ENCODE measurements around the gene SLC35F3. TPM values are rescaled to one million over a fixed set of nuclear protein-coding genes. Genes with fewer than 3 reads are reported as not detected.
"Not testable (repeated sequence)": the region's sequence is repeated elsewhere in the genome, so short reads cannot be mapped to it uniquely, and the experiment has no call there.

Gene SLC35F3
- polyA plus RNA-seq, 1 of the 3 experiments (the other 2 are of a cell fraction) = 0.87 TPM

DNA sequence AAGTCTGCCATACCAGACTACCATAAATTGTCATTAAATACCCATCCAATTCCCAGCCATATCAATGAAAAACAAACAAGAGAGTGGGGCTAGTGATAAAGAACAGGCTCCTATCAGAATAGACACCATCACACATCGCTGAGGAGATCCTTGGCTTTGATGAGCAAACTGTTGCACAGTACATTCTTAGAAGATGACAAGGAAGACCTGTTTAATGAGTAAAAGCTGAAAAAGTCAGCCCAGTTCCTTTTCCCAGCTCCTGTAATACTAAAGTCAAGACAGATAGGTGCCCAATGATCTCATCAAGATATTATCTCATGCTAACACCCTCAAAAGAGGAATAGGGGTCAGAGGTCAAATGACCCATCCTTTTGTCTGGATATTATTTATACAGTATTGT lies 304.3 kb downstream of the SLC35F3 start (continued):
- TF ChIP-seq NFIC (IDR thresholded peaks at IDR 0.05; ENCODE audit: borderline replicate concordance) = peak; percentile 19; the same call in 1 of the 2 replicates
- TF ChIP-seq, protein P1, sequence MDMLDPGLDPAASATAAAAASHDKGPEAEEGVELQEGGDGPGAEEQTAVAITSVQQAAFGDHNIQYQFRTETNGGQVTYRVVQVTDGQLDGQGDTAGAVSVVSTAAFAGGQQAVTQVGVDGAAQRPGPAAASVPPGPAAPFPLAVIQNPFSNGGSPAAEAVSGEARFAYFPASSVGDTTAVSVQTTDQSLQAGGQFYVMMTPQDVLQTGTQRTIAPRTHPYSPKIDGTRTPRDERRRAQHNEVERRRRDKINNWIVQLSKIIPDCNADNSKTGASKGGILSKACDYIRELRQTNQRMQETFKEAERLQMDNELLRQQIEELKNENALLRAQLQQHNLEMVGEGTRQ (IDR thresholded peaks at IDR 0.05; ENCODE audit: borderline replicate concordance, low read depth, low read length) = no peak
- TF ChIP-seq, protein P2, sequence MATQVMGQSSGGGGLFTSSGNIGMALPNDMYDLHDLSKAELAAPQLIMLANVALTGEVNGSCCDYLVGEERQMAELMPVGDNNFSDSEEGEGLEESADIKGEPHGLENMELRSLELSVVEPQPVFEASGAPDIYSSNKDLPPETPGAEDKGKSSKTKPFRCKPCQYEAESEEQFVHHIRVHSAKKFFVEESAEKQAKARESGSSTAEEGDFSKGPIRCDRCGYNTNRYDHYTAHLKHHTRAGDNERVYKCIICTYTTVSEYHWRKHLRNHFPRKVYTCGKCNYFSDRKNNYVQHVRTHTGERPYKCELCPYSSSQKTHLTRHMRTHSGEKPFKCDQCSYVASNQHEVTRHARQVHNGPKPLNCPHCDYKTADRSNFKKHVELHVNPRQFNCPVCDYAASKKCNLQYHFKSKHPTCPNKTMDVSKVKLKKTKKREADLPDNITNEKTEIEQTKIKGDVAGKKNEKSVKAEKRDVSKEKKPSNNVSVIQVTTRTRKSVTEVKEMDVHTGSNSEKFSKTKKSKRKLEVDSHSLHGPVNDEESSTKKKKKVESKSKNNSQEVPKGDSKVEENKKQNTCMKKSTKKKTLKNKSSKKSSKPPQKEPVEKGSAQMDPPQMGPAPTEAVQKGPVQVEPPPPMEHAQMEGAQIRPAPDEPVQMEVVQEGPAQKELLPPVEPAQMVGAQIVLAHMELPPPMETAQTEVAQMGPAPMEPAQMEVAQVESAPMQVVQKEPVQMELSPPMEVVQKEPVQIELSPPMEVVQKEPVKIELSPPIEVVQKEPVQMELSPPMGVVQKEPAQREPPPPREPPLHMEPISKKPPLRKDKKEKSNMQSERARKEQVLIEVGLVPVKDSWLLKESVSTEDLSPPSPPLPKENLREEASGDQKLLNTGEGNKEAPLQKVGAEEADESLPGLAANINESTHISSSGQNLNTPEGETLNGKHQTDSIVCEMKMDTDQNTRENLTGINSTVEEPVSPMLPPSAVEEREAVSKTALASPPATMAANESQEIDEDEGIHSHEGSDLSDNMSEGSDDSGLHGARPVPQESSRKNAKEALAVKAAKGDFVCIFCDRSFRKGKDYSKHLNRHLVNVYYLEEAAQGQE (IDR thresholded peaks at IDR 0.05; ENCODE audit: low read depth, low read length) = no peak

DNA sequence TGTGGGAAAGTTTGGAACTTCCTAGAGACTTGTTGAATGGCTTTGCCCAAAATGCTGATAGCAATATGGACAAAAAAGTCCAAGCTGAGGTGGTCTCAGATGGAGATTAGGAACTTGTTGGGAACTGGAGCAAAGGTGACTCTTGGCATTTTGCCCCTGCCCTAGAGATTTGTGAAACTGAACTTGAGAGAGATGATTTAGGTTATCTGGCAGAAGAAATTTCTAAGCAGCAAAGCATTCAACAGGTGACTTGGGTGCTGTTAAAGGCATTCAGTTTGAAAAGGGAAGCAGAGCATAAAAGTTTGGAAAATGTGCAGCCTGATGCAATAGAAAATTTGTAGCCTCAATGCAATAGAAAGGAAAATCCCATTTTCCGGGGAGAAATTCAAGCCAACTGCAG lies 306.0 kb downstream of the SLC35F3 start:
- POLR2A ChIA-PET; H3K9me3 ChIP-seq; H3K79me2 ChIP-seq (ENCODE audit: insufficient read depth); H3K4me2 ChIP-seq; H3K9me2 ChIP-seq; H3K4me1 ChIP-seq (ENCODE audit: control insufficient read depth in 1 of 2, insufficient read depth in 2 of 2, low read depth in 1 of 2, low read length in 1 of 2); H3K36me3 ChIP-seq (replicated peaks in 1 of 2; ENCODE audit: control insufficient read depth in 1 of 2, insufficient read depth in 2 of 2, low read length in 1 of 2); DNase-seq; H3K4me3 ChIP-seq (ENCODE audit: low read depth in 2 of 2, low read length in 1 of 2); H2AFZ ChIP-seq (ENCODE audit: low read depth); H3K27ac ChIP-seq (ENCODE audit: low read depth in 2 of 2, low read length in 1 of 2); H3K27me3 ChIP-seq (ENCODE audit: insufficient read depth); H4K20me1 ChIP-seq (ENCODE audit: insufficient read depth); H3K9ac ChIP-seq: not testable (repeated sequence)
- H3F3A ChIP-seq (replicated peaks; ENCODE audit: insufficient read depth) = peaks cover 12% of the 10 kb centered on the region
- CTCF ChIA-PET = interaction anchor here (1.2 to 10.1 kb wide), 3 partner anchors 9 to 199 kb away, joined by 3 to 190 read pairs (median 4); no protein-coding TSS in a partner anchor
- WGBS (ENCODE audit: low lambda C conversion rate) = 70% methylated on average over 1 of the region's 1 CpG

DNA sequence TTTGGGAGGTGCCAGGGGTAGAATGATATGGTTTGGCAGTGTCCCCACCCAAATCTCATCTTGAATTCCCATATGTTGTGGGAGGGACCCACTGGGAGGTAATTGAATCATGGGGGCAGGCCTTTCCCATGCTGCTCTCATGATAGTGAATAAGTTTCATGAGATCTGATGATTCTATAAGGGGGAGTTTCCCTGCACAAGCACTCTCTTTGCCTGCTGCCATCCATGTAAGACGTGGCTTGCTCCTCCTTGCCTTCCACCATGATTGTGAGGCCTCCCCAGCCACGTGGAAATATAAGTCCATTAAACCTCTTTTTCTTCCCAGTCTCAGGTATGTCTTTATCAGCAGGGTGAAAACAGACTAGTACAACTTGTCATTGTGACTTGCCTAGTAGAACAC lies 307.4 kb downstream of the SLC35F3 start:
- CTCF ChIA-PET = interaction anchor here (0.8 to 10.1 kb wide), 21 partner anchors 9 to 162 kb away, joined by 3 to 190 read pairs (median 9); partner anchors contain the start of gene COA6
- DNase-seq; H3K9me2 ChIP-seq; POLR2A ChIA-PET; H3K4me2 ChIP-seq; H3K27me3 ChIP-seq (ENCODE audit: insufficient read depth); H2AFZ ChIP-seq (ENCODE audit: low read depth); H3K79me2 ChIP-seq (ENCODE audit: insufficient read depth); H4K20me1 ChIP-seq (ENCODE audit: insufficient read depth); H3K36me3 ChIP-seq (replicated peaks in 1 of 2; ENCODE audit: control insufficient read depth in 1 of 2, insufficient read depth in 2 of 2, low read length in 1 of 2); H3K4me3 ChIP-seq (ENCODE audit: low read depth in 2 of 2, low read length in 1 of 2); H3K4me1 ChIP-seq (ENCODE audit: control insufficient read depth in 1 of 2, insufficient read depth in 2 of 2, low read depth in 1 of 2, low read length in 1 of 2); H3K9ac ChIP-seq; H3K9me3 ChIP-seq; H3K27ac ChIP-seq (ENCODE audit: low read depth in 2 of 2, low read length in 1 of 2): not testable (repeated sequence)
- peaks cover 12% of the 10 kb centered on the region for H3F3A ChIP-seq (replicated peaks; ENCODE audit: insufficient read depth)
- 30% methylated on average over 2 of the region's 2 CpGs for WGBS (ENCODE audit: low lambda C conversion rate)

Measured in SK-N-SH (cell line).